NCI-H345 treated with DMSO at 0.1 percent for 48 hours (cell line): ENCODE results near the gene MISP3.

Experiments used
- DNase-seq: peaks from one replicate; lab custom pipeline; 2025; ENCODE audit not compliant: unreplicated experiment; lab: John Stamatoyannopoulos, UW

Gene MISP3

GRCh38 chr19:14119146-14119545 lies 46.6 kb downstream of the MISP3 start:
- DNase-seq = no peak

GRCh38 chr19:14119644-14120496 lies 47.3 kb downstream of the MISP3 start:
- DNase-seq = no peak

- no peak for DNase-seq
Observed at GRCh38 chr19:14120497-14120780, 47.9 kb downstream of the MISP3 start.

- DNase-seq = no peak
Observed at GRCh38 chr19:14122924-14123323, 50.3 kb downstream of the MISP3 start.
